Right ventricle myocardium superior (tissue), 1 donor: ENCODE data around the gene HES5. TPM values are rescaled to one million over a fixed set of nuclear protein-coding genes. Genes with fewer than 3 reads are reported as not detected.
A peak's percentile ranks its signal among the peaks of the same experiment; 100 is the strongest.

Experiments
- ATAC-seq: fragments of 200-7000 bp; cut with Tn5 transposase; one replicate; pipeline ENCODE4 v1.9.1; 2020; ENCODE audit warnings: mild to moderate bottlenecking; ENCODE audit not compliant: poor library complexity
- DNase-seq: peaks from one replicate; pipeline ENCODE4 v3.0.0-alpha.2; 2020
- intact Hi-C: fragments of 100-400 bp; cut with DNase I; formaldehyde crosslinking; loops from one replicate; pipeline ENCODE4 v1.11.2; 2022
- total RNA-seq: library from RNA; stranded (reverse); fragmentation: NEBNext Ultra II Directional; extraction: Animal tissue kit (Norgen Biotek cat#: 25700); gene quantifications from one replicate; pipeline ENCODE4 v1.2.1, GENCODE V29; 2021
- donor health status: DM: no; HTN: yes; CAD: no; lungs with severe emphysema.

Gene HES5
- total RNA-seq, 1 donor from 2014 or later, result 1.6 TPM

DNA sequence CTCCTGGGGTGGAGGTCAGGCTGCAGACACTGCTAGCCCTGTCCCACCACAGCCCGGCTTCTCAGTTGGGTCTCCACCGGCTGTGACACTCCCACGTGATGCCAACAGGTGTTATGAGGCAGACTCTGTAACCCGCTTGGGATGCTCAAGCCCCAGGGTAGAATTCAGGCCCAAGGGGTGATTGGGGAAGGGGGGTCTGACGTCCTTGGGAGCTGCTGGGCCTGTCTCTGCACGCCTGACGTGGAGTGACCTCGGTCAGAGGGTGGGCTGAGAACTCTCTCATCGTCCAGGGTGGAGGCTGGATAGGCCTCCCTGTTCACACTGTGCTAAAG lies 7.7 kb upstream of the HES5 start:
- intact Hi-C loops, result no loop called here
- no peak for ATAC-seq

DNA sequence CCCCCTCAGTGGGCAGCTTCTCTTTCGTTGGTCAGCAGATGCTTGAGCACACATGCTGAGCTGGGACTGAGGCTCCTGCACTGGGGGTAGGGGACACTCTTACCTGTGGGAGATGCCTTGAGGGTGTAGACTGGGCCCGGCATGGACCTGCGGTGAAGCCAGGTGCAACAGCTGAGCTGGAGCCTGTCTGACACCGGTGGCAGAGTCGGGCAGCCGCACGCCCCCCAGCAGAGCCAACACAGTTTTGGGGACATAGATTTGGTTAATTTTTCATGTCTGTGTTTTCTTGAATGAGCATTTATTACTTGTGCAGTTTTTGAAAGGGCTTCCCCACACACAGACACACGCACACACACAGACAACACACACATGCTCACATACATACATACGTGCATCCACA lies 5.9 kb upstream of the HES5 start:
- intact Hi-C loops, result no loop called here
- ATAC-seq (no peak), DNase-seq (no peak)

More for the DNA sequence above, 7.7 kb upstream of the HES5 start:
- DNase-seq, result no peak

DNA sequence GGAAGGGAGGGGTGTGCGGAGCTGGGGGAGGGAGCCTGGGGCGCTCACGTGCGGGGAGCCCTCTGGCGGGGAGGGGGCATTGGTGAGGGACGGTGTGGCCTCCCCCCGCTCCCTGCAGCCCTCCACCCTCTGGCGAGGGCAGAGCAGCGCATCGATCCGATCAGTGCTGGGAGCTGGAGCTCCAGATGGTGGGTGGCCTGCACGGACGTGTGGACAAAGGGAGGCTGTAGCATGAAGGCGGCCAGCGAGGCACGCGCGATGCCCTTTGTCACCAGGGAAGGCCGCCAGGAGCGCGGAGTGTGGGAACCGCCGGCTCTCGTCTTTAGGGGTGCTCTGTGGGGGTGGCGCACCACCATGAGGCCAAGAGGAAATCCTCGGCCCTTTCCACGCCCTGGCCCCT lies 5.4 kb upstream of the HES5 start:
- ATAC-seq, result no peak
- intact Hi-C loops, result no loop called here

DNA sequence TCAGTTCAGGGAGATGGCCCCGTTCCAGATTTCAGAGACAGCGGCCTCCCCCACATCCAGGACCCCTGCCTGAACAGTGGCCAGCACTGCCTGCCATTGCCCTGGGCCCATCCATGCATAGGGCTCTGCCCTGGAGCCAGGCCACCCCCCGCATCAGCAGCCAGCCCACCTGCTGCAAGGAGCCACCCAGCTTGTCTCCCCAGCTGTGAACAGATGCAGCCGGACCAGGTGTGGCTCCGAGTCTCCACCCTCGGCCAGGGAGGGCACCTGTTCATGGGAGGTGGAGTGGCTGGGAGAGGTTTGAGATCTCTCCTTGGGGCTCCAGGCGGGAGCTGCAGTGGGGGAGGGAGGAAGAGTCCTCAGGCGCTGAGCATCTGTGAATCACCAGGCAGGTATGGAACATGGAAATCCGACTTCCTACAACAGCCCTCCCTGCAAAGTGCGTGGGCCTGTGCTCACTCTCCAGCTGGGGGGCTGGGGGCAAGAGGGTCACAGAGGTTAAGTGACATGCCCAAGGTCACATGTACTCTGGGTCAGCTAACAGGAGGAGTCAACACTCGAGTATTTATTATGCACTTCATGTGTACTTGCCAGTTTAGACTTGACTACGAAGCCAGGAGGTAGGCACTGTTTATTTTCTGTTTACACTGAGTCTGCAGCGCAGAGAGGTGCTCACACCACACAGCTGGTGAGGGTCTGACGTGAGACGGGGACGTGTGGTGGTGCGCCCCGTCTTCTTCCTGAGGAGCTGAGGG lies 4.8 kb upstream of the HES5 start:
- intact Hi-C loops, result no loop called here
- ATAC-seq, result no peak
- no peak for DNase-seq

More for the DNA sequence above, 5.4 kb upstream of the HES5 start:
- DNase-seq, result no peak

DNA sequence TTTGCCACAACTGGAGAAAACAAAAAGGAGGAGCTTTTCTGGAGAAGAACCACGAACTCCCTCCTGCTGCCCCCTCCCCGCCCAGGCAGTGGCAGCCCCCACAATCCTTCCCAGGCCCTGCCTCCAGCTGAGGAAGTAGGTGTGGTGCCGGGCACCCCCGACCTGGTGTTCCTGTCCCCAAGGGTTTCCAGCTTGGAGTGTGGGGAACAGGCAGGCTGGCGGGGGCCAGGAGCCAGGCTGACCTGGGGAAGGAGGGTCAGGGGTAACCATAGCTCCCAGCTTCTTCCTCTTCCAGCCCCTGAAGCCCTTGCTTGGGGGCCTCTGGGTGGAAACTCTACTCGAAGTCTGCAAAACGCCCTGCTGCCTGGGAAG lies 4.2 kb upstream of the HES5 start:
- DNase-seq (no peak), ATAC-seq (no peak)
- intact Hi-C loops, result no loop called here

DNA sequence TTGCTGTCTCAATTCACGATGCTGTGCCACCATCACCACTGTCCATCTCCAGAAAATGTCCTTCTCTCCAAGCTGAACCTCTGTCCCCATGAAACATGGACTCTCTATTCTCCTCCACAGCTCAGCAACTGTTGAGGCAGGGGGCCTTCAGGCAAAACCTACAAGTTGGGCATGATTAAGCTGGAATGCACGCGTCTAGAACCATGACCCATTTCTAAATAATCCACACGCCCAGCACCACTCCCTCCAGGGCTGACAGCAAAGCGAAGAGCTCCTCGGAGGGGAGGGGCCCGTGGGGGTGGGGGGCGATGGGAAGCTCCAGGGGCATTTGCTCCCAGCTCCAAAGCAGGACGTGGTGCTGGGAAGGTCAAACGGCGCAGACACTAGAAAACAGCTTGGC lies 3.3 kb upstream of the HES5 start:
- no peak for ATAC-seq
- intact Hi-C loops, result no loop called here
- no peak for DNase-seq

DNA sequence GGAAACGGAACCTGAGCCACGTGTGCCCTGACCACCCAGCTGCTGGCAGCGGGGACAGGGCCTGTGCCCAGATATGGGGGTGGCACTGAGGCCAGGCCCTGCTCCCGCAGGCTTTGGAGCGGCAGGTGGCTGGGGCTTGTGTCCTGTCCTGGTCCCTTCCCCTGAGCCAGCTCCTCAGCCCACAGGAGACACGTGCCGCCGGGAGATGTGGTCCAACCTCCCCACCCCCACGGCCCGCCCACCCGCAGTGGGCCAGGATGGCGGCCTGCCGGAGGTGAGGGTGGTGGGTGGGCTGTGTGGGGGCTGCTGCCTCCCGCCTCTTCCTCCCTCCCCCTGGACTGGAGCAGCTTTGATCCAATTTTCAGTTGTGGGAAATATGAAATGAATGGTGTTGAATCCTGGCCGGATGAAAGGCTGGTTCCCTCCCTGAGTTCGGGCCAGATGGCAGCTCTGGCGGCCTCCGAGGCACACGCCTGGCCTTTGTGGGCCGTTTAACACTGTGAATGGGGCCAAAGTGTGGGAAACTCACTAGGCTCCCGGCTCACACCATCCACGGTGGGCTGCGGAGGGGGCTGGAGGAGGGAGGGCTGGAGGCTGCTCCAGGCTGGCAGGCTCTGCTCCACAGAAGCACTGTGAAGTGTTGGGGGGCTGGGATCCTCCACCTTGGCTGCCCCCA lies 2.6 kb upstream of the HES5 start:
- DNase-seq, result no peak
- no peak for ATAC-seq
- intact Hi-C loops, result no loop called here

DNA sequence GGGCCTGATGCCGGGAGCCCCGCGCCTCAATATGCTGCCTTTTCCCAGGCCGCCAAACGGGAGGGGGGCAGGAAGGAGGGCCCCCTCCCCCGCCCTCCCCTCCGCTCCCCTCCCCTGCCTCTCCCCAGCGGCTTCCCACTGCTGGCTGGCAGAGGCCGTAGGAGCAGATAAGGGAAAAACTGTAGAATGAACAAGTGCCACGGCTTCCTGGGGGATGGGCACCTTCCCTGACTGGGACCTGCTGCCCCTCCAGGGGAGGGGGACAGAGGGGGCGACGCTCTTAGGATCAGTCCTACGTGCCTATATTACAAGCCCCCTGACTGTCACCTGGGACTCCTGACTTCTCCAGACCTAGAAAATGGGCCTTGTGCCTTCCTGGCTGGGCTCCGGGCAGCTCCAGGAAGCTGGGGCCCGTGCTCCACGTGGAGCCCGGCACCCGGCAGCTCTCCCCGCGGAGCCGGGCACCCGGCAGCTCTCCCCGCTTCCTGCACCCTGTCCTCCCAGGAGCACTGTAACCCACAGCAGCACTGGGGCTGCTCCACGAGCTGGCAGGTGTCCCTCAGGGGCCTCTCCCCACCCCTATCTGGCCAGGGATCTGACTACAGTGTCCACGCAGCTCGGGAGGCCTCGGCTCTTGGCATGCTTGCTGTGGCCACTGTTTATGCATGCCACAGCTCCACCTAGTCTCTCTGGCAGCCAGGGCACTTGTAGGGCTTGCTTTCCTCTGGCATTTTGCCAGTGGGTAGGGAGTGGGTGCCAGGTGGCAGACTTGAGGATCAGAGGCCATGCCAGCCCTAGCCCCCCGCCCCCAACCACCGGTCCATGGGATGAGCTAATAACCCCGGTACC lies 674 bp upstream of the HES5 start:
- intact Hi-C loops, result no loop called here
- no peak for DNase-seq

DNA sequence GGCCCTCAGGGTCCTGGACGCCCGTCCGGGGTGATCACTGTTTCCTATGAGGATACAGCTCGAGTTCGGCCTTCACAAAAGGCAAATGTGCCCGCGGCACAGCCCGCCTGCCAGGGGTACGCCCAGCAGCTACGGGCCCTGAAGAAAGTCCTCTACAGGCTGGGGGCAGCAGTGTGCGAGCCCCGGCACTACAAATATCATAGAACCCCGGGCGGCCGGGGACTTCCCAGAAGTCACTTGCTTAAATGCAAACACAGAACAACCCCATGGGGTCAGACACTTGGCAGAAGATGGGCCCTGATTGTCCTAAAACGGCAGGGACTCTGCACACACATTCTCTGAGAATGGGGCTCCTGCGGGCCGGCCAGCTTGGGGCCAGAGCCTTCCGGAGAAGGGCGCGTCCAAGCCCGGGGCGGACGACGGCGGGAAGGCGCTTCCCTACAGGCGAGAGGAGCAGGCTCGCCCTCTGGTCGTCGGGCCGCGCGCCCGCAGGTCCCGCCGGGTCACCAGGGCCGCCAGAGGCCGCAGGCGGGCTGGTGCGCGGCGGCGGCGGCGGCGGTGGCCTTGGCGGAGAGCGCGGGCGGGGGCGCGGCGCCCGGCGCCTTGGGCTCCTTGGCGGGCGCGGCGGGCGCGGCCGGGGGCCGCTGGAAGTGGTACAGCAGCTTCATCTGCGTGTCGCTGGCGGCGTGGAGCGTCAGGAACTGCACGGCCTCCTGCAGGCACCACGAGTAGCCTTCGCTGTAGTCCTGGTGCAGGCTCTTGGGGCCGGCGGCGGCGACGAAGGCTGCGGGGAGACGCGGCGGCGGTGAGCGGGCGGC lies 888 bp downstream of the HES5 start:
- intact Hi-C loops, result no loop called here
- no peak for DNase-seq

More for the DNA sequence above, 674 bp upstream of the HES5 start:
- no peak for ATAC-seq

DNA sequence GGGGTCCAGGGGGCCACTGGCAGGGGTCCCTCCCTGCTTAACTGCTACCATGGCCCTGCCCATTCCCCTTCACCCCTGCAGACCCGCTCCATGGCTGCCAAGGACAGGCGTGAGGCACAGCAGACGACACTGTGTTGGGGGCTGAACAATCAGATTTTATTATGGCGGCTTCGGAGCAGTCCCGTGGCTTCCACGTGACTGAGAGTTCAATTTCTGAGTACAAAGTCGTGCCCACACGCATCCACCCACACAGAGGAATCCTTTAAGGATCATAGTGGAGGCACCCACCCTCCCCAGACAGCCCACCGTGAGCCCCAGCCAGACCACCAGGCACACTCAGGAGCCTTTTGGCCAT lies 1.5 kb downstream of the HES5 start:
- intact Hi-C loops, result no loop called here
- ATAC-seq (no peak), DNase-seq (no peak)

More for the DNA sequence above, 888 bp downstream of the HES5 start:
- no peak for ATAC-seq

DNA sequence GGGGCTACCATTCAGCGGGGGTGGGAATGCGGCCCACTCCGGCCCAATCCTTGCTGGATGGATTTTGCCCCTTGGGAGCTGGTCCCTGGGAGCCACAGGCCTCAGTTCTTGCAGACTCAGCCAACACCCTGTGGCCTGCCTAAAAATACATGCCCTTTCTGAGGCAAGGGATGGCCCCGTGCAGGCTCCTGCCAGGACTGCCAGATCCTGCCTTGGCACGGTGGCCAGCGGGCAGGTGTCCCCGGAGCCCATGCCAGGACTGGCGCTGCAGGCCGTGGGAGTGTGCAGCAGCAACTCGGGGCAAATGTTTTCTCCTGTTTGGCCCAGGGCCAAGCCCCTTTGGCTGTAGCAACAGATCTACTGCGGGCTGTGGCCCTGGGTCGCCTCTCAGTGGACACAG lies 2.0 kb downstream of the HES5 start:
- DNase-seq (peak; percentile 86), ATAC-seq (peak; percentile 72)
- intact Hi-C loops, result no loop called here

DNA sequence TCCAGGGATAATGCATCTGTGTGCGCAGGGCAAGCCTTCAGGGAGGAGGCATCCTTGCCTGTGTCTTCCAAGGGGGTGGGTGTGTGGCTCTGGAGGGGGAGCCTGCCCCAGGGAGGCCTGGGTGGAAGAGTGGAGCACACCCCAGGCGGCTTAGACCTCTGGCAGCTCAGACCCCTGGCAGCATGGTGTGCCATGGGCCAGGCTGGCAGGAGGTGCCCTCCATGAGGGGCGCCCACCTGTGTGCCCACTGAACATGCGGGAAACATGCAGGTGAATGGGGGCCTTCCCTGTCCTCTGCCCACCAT lies 2.6 kb downstream of the HES5 start:
- DNase-seq (no peak), ATAC-seq (no peak)
- intact Hi-C loops, result no loop called here

DNA sequence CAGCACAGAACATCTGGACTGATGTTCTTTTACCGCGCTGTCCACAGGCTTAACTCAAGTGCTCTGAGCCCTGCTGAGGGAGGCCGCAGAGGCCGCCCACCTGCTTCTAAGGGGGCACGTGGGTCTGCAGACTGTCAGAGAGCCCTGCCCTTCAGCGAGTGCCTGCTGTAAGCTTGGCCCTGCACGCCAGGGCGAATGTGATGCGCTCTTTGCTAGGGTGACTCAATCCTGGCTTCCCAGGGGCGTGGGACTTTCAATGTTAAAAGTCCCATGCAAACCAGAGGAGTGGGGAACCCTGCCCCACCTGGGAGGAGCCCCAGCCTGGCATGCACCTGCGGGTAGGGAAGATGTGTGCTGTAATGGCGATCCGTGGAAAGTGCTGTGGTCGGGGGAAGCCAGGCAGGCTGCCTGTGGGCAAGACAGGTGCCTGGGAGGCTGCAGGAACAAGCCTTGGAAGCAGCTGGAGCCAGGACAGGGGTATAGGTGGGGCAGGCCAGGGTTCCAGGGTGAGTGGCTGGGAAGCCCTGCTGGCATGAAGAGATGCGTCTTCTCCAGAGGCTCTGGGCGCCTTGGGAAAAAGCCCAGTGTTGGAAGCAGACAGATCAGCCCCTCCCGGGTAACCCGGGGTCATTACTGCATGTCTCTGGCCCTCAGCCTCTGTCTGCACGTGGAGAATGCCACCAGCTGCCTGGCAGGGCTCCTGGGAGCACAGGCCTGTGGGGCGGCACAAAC lies 3.1 kb downstream of the HES5 start:
- intact Hi-C loops, result no loop called here
- DNase-seq, result peak; percentile 81
- peak; percentile 78 for ATAC-seq

DNA sequence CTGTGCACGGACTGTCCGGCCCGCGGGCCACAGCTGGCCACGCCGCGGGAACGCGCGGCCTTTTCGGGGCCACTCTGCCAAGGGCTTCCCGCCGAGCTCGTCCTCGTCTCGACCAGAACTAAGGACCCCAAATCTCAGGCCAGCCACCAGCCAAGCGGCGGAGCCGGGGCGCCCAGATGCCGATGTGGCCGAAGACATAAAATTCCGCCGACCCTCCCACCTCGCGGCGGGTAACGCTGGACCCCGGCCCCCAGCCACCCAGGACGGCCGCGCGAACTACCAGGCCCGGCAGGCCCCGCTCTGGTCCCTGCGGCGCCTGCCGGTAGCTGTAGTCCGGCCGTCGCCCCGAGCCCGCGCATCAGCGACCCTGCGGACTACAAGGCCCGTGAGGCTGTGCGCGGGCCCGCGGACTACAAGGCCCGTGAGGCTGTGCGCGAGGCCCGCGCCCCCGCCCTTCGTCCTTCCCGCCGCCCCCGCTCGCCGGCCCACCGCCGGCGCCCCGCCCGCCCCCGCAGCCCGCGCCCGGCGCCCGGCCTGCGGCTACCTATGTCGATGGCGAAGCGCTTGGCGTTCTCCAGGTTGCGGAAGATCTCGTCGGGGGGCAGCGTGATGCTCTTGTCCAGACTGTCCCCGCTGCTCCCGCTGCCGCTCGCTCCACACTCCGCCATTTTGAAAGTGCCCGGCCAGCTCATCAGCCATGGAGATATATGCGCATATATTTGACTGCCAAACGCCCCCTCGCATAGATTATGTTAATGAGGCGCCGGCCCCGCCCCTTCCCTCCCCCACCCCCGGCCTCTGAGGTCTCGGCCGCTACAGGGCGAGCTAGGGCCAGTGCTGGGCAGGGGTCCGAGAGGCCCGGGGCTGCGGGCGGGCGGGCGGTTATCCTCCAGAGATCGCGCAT lies 3.9 kb downstream of the HES5 start, which contains the start of gene PANK4:
PANK4 (minus strand) TSS at position 677 of the 904 bp plus-strand sequence; CDS start at position 668, 9 bp downstream.
- DNase-seq (peak; percentile 97), ATAC-seq (peak; percentile 83)
- intact Hi-C loops, result no loop called here

DNA sequence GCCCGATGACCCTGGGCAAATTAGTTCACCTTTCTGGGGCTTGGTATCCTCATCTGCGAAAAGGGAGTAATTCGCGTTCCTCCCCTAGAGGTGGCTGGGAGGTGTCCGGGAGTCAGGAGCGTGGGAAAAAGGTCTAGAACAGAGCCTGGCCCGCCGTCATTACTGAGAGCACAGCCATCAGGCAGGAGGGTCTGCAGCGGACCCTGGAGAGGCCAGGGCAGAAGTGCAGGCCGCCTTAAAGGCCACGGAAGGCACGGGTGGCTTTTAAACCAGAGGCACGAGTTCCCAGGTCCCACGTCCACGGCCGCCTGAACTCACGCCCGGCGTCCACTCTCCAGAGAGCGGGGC lies 4.5 kb downstream of the HES5 start:
- no peak for ATAC-seq
- intact Hi-C loops, result no loop called here
- no peak for DNase-seq

DNA sequence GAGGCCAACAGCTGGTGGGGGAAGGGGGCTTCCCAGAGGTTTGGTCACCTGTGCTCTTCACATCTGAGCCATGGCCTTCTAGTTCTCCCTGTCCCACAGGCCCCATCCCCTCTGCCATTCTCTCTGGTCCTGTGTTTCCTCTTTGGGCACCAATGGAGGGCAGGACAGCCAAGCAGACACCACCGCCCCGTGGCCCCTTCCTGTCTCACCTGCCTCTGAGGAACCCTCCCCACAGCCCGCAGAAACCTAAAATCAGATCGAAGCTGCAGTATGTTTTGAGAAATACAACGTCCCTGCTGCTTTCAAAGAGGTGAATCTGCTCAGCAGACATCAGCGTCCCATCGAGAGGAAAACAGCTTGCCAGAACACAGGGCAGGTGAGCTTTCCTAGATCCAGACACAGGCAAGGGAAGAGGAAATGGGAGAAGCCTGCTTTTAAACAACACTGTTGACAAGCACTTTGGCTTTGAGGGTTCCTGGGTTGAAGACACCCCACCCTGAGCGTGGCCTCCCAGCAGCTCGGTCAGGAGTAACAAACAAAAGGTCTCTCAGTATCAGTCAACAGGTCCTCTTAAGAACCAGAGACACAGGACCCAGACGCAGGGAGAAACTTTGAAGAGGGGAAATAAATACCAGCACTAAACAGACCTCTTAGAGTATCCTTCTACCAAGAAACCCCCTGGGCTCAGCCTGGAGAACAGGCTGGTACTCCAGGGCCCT lies 6.0 kb downstream of the HES5 start:
- DNase-seq (no peak), ATAC-seq (no peak)
- intact Hi-C loops, result no loop called here
